HT-29 (cell line): ENCODE results near the gene ARRDC5. TPM values are rescaled to one million over a fixed set of nuclear protein-coding genes. Genes with fewer than 3 reads are reported as not detected.
"Not testable (repeated sequence)": the region's sequence is repeated elsewhere in the genome, so short reads cannot be mapped to it uniquely, and the experiment has no call there.

Experiments
- DNase-seq: peaks from one replicate; pipeline ENCODE4 v3.0.0-alpha.2; 2015; ENCODE audit warnings: low spot score
- total RNA-seq: library from RNA; depleted of rRNA; stranded (reverse); fragments of >200 nt; shearing (Covaris generic); gene quantifications from 2 replicates; pipeline ENCODE4 v1.2.3, GENCODE V29; 2014

The ARRDC5 gene
- total RNA-seq, 1 experiment from 2014 or later, result not detected

DNA sequence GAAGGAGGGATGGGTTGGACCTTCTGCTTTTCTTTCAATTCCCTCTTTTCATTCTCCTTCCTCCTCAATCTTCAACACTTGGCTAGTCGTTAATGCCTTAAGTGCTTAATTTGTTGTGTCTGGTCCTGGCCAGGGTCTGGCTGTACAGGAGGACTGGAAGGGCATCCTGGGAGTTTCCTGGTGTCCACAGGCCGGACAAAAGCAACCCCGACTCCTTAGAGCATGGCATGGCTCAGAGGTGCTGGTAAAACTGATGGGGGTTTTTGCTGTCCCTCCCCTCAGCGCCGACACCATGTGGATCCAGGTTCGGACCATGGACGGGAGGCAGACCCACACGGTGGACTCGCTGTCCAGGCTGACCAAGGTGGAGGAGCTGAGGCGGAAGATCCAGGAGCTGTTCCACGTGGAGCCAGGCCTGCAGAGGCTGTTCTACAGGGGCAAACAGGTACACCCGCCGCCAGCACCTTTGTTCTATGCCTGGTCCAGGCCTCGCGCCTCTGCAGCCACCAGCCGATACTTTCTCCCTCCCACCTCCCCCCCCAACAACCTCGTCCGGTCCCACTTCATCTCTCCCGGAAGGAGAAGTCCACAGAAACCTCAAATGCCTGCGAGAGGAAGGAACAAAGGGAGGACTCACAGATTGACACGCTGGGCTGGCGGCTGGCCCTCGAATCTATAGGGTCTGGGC, 8.0 kb upstream of the ARRDC5 start:
- DNase-seq, result peak; percentile 40

DNA sequence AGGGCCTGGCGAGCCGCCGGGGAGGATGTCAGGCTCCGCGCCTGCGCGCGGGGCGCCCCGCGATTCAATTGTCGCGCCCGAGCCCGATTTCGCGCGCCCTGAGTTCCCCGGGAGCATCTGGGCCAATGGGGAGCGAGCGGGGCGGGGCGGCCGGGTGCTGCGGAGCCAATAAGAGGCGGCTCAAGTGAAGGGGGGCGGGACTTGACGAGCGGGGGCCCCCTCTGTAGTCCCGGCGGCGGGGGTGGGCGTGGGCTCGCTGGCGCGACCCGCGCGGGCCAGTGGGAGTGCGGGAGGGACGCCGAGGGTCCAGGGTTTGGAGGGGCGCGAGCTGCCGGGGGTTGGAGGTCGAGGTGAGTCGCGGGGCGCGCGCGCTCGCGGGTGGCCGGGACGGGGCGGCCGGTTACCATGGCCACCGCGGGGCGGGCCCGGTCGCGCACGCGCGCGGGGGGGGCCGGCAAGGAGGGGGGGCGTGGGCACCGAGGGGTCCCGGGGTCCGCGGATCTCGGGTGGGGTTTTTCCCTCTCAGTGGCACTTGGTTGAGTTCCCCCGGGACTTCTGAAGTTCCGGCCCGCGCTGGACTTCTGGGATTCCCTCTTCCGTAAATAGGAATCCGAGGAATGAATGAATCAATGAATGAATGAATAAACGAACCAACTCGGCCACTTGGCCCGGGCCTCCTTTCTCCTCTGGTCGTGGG, 7.3 kb upstream of the ARRDC5 start:
- DNase-seq, result peak; percentile 89

DNA sequence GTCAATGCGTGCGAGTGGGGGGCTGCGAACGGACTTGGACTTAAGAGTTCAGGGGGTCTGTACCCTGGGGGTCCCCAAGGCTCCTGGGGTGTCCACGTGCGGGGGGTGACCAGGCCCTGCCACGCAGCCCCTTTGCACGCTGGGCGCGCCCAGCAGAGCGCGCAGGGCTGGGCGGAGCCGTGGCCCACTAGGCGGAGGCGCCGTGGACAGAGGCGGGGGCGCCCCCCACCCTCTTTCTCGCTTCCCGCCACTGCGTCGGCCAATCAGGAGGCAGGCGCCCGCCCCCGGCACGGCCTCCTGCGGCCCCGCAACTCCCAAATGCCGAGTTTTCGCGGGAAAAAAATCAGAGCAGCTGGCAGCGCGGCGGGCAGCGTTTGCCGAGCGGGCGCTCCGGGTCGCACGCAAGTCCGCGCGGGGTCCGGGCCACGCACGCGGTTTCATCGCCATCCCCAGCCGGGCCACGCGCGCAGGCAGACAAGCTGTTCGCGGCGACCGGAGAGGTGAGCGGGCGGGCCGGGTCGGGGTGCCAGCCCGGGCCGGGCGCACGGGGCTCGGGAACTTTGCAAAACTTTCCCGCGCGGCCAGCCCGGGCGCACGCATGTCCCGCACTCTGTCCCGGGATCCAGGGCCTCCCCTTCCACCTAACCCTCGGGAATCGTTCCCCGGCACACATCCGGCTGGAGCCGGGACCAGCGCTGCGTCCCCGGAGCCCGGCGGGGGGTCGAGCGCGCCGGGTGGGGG, 6.6 kb upstream of the ARRDC5 start, which contains the start of gene UHRF1:
UHRF1 (plus strand) TSS at position 346 of the 741 bp plus-strand sequence. CDS start 1,385 bp downstream, outside the sequence.
- peak; percentile 52 for DNase-seq

DNA sequence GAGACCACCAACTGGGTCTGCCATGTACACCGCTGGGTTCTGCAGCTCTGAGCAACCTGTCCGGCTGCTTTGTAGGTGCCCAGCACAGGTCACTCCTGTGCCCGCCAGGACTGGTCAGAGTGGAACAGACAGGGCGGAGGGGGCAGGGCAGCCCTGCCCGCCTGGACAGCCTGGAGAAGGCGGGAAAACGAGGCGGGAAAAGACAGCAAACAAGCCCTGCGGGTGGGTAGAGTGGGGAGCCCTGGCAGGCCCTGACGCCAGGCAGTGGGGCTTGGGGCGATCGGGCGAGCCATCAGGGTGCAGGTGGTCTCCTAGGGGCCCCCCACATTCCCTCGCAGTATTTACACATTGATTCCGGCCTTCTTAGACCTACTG, 6.1 kb upstream of the ARRDC5 start:
- DNase-seq, result peak; percentile 48

DNA sequence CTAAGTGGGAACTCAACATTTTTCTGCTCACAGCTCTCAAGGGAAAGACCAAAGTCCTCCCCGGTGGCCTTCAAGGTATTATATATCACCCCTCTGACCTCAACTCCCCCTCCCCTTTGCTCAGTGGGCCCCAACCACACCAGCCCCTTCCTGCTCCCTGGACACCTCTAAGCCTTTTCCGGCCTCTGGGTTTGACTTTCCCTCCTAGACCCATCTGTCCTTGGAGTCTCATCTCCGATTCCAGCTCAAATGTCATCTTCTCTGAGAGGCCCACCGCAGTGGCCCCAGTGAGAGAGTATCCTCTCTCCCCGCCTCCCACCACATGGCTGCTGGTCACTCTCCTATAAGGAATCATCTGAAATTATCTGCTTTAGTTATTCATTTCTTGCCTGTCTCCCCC, 5.7 kb upstream of the ARRDC5 start:
- DNase-seq, result peak; percentile 6

DNA sequence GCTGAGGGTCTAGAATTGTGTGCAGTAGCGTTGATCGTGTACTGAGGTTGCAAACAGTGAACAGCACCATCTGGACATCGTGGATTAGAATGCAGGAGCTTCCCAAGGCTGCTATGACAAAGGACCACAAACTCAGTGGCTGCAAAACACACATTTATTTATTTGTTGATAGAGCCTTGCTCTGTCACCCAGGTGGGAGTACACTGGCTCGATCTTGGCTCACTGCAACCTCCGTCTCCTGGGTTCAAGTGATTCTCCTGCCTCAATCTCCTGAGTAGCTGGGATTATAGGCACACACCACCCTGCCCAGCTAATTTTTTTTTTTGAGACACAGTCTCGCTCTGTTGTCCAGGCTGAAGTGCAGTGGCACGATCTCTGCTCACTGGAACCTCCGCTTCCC, 4.3 kb upstream of the ARRDC5 start:
- DNase-seq, result no peak

DNA sequence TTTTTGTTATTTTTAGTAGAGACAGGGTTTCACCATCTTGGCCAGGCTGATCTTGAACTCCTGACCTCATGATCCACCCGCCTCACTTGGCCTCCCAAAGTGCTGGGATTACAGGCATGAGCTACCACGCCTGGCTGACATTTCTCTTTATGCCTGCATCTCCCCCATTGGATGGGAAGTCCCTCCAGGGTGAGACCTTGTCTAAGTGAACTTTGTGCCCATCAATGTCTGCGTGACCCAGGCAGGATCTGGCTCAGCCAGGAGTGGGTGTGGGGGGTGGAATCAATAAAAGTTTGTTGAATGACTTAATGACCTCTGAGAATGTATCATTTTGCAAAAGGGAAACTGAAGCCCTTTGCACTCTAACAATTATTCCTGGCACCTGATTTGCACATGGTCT, 1.8 kb upstream of the ARRDC5 start:
- no peak for DNase-seq

DNA sequence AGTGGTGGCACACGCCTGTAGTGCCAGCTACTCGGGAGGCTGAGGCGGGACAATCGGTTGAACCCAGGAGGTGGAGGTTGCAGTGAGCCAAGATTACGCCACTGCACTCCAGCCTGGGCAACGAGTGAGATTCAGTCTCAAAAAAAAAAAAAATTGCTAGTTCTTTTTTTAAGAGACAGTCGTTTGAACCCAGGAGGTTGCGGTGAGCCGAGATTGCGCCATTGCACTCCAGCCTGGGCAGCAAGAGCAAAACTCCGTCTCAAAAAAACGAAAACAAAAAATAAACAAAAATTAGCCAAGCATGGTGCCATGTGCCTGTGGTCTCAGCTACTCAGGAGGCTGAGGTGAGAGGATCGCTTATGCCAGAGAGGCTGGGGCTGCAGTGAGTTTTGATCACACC, 1.8 kb downstream of the ARRDC5 start:
- not testable (repeated sequence) for DNase-seq

DNA sequence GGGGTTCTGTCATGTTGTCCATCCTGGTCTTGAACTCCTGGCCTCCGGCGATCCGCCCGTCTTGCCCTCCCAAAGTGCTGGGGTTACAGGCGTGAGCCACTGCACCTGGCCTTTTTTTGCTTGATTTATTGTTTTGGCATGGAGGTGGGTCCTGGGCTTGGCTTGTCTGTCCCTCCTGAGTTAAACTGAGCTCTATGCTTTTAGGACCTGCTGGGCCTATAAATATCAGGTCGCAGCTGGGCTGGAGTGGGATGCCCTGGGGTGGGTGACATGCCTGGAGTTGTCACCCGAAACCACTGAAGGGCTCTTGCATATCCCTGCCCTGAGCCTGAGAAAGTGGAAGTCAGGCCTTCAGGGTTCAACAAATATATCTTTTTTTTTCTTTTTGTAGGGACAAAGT, 5.5 kb downstream of the ARRDC5 start:
- no peak for DNase-seq

DNA sequence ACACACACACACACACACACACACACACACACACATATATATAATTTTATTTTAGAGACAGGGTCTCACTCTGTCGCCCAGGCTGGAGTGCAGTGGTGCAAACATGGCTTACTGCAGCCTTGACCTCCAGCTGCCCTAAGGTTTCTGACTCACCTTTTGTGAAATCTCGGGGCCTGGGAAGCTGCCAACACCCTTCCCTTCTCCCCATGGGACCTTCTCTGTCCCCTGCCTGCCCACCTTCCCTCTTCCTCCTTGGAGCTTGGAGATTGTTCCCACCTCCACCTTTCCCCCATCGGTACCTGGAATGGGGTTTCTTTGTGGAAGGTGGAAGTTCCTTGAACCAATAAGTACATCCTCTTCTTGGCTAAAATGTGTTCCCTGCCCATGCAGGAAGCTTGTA, 6.3 kb downstream of the ARRDC5 start:
- no peak for DNase-seq

DNA sequence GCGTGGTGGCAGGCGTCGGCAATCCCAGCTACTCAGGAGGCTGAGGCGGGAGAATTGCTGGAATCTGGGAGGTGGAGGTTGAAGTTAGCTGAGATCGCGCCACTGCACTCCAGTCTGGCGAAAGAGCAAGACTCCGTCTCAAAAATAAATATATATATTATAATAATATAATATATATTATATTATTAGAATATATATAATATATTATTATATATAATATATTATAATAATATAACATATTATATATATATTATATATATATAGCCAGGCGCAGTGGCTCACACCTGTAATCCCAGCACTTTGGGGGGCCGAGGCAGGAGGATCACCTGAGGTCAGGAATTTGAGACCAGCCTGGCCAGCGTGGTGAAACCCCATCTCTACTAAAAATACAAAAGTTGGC, 9.7 kb downstream of the ARRDC5 start:
- DNase-seq, result not testable (repeated sequence)

DNA sequence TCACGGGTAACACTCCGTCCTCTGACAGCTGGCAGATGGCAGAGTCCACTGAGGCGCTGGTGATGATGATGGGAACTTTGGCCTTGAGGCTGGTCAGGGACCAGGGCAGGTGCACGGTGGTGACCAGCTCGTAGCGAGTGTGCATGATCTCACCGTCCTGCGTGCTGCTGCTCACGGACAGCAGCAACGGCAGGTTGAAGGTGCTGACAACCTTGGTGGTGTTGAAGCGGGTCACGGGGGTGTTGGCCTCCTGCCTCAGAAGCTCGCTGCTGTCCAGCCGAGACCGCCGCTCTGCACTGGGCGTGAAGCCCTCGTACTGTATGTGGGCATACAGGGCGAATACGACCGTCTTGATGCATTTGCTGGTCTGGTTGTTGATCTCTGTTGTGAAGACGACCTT, 11.6 kb downstream of the ARRDC5 start:
- no peak for DNase-seq

DNA sequence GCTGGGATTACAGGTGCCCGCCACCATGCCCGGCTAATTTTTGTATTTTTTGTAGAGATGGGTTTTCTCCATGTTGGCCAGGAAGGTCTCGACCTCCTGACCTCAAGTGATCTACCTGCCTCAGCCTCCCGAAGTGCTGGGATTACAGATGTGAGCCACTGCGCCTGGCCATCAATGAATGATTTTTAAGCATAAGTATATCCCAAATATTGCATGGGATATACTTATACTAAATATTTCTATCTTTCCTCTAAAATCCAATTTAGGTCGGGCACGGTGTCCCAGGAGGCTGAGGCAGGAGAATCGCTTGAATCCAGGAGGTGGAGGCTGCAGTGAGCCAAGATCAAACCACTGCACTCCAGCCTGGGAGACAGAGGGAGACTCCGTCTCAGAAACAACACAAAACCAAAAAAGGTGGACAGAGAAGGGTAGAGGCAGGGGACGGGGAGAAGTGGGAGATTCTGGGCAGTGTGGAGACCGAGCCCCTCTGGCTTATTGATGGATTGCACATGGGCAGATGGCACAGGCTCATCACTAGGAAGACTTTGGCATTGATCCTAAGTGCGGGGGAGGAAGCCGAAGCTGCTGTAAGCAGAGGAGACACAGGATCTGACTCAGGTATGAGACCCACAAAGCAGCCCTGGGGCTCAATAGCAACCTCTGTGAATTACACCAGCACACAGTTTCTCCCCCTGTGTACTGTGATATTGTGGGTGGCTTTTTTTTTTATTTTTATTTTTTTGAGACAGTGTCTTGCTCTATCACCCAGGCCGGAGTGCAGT, 13.5 kb downstream of the ARRDC5 start:
- no peak for DNase-seq

DNA sequence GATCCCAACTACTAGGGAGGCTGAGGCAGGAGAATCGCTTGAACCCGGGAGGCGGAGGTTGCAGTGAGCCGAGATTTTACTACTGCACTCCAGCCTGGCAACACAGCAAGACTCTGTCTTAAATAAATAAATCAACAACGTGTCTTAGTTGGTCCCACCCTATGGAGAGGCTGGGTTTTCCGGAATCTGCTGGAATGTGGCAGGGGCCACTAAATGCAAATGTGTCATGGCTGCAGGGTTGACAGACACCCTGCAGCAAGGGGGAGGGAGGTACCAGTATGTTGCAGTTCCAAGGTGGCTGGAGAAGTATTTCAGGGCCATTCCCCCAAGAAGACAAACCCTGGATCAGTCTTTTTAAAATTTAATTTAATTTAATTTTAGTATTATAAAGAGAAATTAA, 14.9 kb downstream of the ARRDC5 start:
- not testable (repeated sequence) for DNase-seq

DNA sequence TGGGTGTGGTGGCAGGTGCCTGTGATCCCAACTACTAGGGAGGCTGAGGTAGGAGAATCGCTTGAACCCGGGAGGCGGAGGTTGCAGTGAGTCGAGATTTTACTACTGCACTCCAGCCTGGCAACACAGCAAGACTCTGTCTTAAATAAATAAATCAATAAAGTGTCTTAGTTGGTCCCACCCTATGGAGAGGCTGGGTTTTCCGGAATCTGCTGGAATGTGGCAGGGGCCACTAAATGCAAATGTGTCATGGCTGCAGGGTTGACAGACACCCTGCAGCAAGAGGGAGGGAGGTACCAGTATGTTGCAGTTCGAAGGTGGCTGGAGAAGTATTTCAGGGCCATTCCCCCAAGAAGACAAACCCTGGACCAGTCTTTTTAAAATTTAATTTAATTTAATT, 17.7 kb downstream of the ARRDC5 start:
- DNase-seq, result not testable (repeated sequence)

DNA sequence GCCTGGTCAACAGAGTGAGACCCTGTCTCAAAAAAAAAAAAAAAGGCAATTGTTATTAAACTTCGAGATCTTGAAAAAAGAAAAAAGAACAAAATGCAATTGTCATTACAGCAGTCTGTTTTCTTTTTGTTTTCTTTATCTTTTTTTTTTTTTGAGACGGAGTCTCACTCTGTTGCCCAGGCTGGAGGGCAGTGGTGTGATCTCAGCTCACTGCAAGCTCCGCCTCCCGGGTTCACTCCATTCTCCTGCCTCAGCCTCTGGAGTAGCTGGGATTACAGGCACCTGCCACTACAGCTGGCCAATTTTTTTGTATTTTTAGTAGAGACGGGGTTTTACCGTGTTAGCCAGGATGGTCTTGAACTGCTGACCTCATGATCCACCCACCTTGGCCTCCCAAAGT, 19.8 kb downstream of the ARRDC5 start:
- not testable (repeated sequence) for DNase-seq

DNA sequence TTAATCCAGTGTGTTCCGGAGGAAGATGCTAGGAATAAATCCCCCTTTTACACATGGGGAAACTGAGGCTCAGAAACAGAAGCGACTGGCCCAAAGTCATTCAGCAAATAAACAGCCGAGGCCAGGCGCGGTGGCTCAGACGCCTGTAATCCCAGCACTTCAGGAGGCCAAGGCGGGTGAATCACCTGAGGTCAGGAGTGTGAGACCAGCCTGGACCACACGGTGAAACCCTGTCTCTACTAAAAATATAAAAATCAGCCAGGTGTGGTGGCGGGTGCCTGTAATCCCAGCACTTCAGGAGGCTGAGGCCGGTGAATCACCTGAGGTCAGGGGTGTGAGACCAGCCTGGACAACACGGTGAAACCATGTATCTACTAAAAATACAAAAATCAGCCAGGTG, 23.7 kb downstream of the ARRDC5 start:
- no peak for DNase-seq

DNA sequence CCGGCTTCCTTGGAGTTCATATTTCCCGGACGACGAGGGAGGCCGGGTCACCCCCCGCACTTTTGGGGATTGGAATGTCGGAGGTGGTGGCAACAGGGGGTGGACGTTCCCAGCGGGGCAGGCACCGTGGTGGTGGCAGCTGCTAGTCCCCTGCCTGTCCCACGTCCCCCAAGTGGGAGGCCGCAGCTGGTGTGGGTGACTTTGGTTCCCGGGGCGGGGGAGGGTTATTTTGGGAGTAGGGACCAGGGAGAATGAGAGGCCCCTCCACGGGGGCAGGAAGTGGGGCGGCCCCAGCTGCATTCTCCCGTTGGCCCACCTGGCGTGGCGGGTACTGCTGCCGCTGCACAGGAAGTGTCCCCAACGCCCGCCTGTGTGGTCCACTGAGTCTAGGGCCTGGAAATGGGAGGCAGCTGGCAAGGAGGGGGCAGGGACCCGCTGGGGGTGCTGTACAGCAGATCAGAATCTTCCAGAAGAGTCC, 24.2 kb downstream of the ARRDC5 start:
- DNase-seq, result no peak

DNA sequence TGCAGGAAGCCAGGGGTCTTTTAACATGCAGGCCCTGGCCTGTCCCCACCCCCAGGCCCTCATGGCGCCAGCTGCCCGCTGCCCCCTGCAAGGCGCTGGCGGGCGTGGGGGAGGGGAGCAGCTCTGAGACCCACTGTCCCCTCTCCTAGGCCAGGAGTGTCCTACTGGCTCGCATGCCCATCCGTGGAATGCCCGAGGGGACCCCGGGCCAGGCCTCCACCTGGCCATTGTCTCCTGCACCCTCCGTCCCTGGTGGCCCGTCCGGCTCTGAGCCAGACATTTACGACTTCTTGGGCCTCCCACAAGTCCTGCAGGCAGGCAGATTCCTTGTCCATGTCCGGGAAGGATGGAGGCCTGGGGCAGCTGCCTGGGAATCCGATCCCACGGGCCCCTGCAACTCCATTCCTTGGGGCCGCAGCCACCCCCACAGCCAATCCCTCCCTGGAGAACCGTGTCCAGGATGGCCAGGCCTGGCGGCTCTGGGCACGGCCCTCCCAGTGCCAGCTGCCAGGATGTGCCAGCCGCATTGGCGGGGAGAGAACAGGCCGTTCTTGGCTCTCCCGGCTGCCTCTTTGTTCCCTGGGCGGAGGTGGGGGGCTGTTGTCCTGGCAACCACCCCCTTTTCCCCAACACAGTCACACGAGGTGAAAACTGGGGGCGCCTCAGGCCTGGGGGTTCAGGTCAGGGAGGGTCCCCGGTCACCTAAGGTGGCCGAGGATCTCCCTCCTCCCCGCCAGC, 24.8 kb downstream of the ARRDC5 start:
- DNase-seq, result no peak

DNA sequence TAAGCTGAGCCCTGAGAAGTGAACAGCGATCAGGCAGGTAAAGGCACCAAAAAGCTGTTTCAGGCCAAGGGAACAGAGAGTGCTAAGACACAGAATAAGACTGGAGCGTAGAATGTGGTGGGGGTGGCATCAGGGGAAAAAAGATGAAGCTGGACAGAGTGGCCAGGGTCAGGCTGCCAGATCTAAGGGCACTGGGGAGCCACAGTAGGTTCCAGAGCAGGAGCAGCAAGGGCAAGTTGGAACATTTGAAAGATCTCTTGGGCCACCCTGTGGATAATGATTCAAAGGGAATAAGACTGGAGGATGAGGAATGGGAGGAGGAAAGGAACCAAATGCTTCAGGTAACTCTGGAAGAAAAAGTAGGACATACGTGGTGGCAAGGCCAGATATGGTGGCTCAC, 28.8 kb downstream of the ARRDC5 start:
- no peak for DNase-seq

DNA sequence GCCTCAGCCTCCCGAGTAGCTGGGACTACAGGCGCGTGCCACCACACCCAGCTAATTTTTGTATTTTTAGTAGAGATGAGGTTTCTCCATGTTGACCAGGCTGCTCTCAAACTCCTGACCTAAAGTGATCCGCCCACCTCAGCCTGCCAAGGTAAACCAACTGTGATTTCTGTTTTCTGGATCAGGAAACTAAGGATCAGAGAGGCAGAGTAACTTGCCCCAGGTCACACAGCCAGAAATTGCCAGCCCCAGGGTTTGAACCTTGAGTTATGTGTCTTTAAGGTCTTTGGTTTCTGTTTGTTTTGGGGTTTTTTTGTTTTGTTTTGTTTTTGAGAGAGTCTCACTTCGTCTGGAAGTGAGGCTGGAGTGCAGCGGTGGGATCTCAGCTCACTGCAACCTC, 31.0 kb downstream of the ARRDC5 start:
- no peak for DNase-seq
